ENCODE data around the gene TRPM2. TPM values are rescaled to one million over a fixed set of nuclear protein-coding genes. Genes with fewer than 3 reads are reported as not detected.
A peak's percentile ranks its signal among the peaks of the same experiment; 100 is the strongest.

The TRPM2 gene
- total and polyA plus RNA-seq, 2 of the 13 experiments (the other 11 are each of a cell fraction or from before 2014, with no cell fraction given) = 0.07 to 0.20 TPM

- Histone ChIP-seq H3K79me2 (ENCODE audit: insufficient read depth, low read length) (no peaks in the 10 kb centered on the region), H3K4me2 (ENCODE audit: low read depth, low read length) (no peak overlapping the region), H4K20me1 (ENCODE audit: insufficient read depth, low read length) (no peaks in the 10 kb centered on the region), H3K9me3 (ENCODE audit: low read length) (0 out of 2 replicates have a peak, but pooled peaks cover 7% of the 10 kb centered on the region), H3K9ac (ENCODE audit: insufficient read depth, low read depth, low read length) (no peak overlapping the region), H3K4me1 (ENCODE audit: insufficient read depth, low read length) (no peaks in the 10 kb centered on the region), H2AFZ (ENCODE audit: low read length) (no peak overlapping the region), H3K36me3 (replicated peaks in 1 of 2; ENCODE audit: control insufficient read depth in 1 of 2, insufficient read depth in 2 of 2, low read length in 2 of 2) (no peaks in the 10 kb centered on the region), H3K27me3 (ENCODE audit: control insufficient read depth in 1 of 2, insufficient read depth in 2 of 2, low read length in 2 of 2) (peaks cover 10 to 35% of the 10 kb centered on the region in 2 experiments; a peak in 4 of 5 replicates), H3K27ac (ENCODE audit: extremely low read length, insufficient read depth, low read length) (no peak overlapping the region), H3K4me3 (replicated peaks in 1 of 3; ENCODE audit: insufficient read depth in 1 of 3, low read depth in 2 of 3, low read length in 3 of 3) (no peak overlapping the region)
- in situ Hi-C loops (cut with HindIII; ENCODE audit: extremely low pct_ligation_motif_present, low pct_unique_long_range_greater_than_20kb) (no loop called here), intact Hi-C loops (cut with micrococcal nuclease; ENCODE audit: unreplicated experiment) (no loop called here)
- ATAC-seq (no peak), DNase-seq (ENCODE audit: low spot score) (no peak), FAIRE-seq (no peak)
- ChIA-PET POLR2A (no interaction called here), CTCF (ENCODE audit: low intra/inter-chr PET ratio, low total read pairs) (no interaction called here)
- WGBS (ENCODE audit: low lambda C conversion rate) = 61% methylated on average over 3 of the region's 3 CpGs
- no TSS peak for BruUV-seq (replicated peaks)
- TF ChIP-seq EZH2 (conservative IDR thresholded peaks at IDR 0.05; ENCODE audit: low read depth, low read length) (no peak), ZNF230 (CRISPR knock-in tag; IDR thresholded peaks at IDR 0.05) (no peak), THAP8 (CRISPR knock-in tag; IDR thresholded peaks at IDR 0.05; ENCODE audit: borderline replicate concordance) (no peak), MNT (IDR thresholded peaks at IDR 0.05) (peak; percentile 94), ZNF7 (CRISPR knock-in tag; IDR thresholded peaks at IDR 0.05) (no peak), ZNF530 (CRISPR knock-in tag; IDR thresholded peaks at IDR 0.05; ENCODE audit: low read depth) (no peak), RFX5 (IDR thresholded peaks at IDR 0.05; ENCODE audit: low read depth, low read length) (no peak), HOXD1 (CRISPR knock-in tag; IDR thresholded peaks at IDR 0.05) (no peak), HOXA7 (CRISPR knock-in tag; IDR thresholded peaks at IDR 0.05) (0 out of 2 replicates have a peak, but pooled peaks have one; percentile 22), NPAS2 (CRISPR knock-in tag; IDR thresholded peaks at IDR 0.05; ENCODE audit: borderline replicate concordance) (no peak), KDM1A (CRISPR knock-in tag; IDR thresholded peaks at IDR 0.05) (no peak)
Observed at GRCh38 chr21:44403106-44404020, 49.9 kb downstream of the TRPM2 start.

All from HepG2 (cell line).